Adrenal gland (tissue), 12 donors: ENCODE results near the gene NCCRP1. TPM values are rescaled to one million over a fixed set of nuclear protein-coding genes. Genes with fewer than 3 reads are reported as not detected.

Experiments used
- DNase-seq, 7 donors: peaks; one replicate each; pipeline ENCODE4 v3.0.0-alpha.2; 2019 to 2020
- H3K27ac ChIP-seq, 5 donors: fragments of 200-600 bp; sonication (generic) in 4 of 5; 1 replicate in 3 of 5; 2 replicates in 2 of 5; pipeline versions ENCODE4 v1.5.1 to v1.8.0; 2016 to 2020; ENCODE audit warnings: mild to moderate bottlenecking in 1 of 5
- H3K27me3 ChIP-seq: fragments of 200-600 bp; 2 replicates; pipeline ENCODE4 v1.8.0; 2021
- H3K36me3 ChIP-seq, 2 donors: fragments of 200-600 bp; replicated peaks in 1 of 2; 1 replicate in 1 of 2; 2 replicates in 1 of 2; pipeline versions ENCODE4 v1.5.1 to v1.8.0; 2018 to 2022
- H3K4me1 ChIP-seq, 2 donors: fragments of 200-600 bp; replicated peaks in 1 of 2; 1 replicate in 1 of 2; 2 replicates in 1 of 2; pipeline versions ENCODE4 v1.5.1 to v1.8.0; 2018 to 2021
- H3K4me3 ChIP-seq, 4 donors: fragments of 200-600 bp; sonication (generic) in 3 of 4; one replicate each; pipeline ENCODE4 v1.5.1; 2016 to 2018
- H3K9me3 ChIP-seq, 3 donors: fragments of 200-600 bp; sonication (generic) in 1 of 3; replicated peaks in 1 of 3; 1 replicate in 2 of 3; 2 replicates in 1 of 3; pipeline versions ENCODE4 v1.5.1 to v1.8.0; 2016 to 2021
- CTCF ChIP-seq, 6 experiments: fragments of 450-650 bp in 4 of 6; fragments of 200-600 bp in 2 of 6; sonication (generic) in 1 of 6; IDR thresholded peaks; 1 replicate in 5 of 6; 2 replicates in 1 of 6; pipeline versions ENCODE4 v1.5.1 to v1.8.0; 2016 to 2021; ENCODE audit warnings: antibody characterized with exemption in 6 of 6, mild to moderate bottlenecking in 2 of 6, moderate library complexity in 1 of 6
- POLR2A ChIP-seq, 2 donors: fragments of 450-650 bp; IDR thresholded peaks; one replicate each; pipeline ENCODE4 v1.6.1; 2017; ENCODE audit warnings: antibody characterized with exemption in 2 of 2, mild to moderate bottlenecking in 2 of 2, moderate library complexity in 1 of 2
- WGBS, 4 donors: extraction: QIAGEN DNeasy Blood & Tissue Kit in 2 of 4; methylation state at CpG; one replicate each; pipeline versions ENCODE4 v1.1.5 to v1.1.7; 2013 to 2017; 5-methylcytosine and 5-hydroxymethylcytosine counted together
- intact Hi-C, 2 donors: fragments of 100-400 bp; cut with DNase I; formaldehyde crosslinking; loops; one replicate each; pipeline versions ENCODE4 v1.14.1 to v1.15.0; 2022 to 2023
- polyA plus RNA-seq, 3 donors: library from polyadenylated mRNA; stranded (reverse); fragments of 200-250 nt in 2 of 3; fragments of 350-450 nt in 1 of 3; fragmentation: Illumina TruSeq in 1 of 3; extraction: RNeasy Lipid Tissue Mini Kit (QIAGEN cat#74804) in 1 of 3; gene quantifications; one replicate each; pipeline ENCODE4 v1.2.3, GENCODE V29; 2013 to 2014
- total RNA-seq, 9 donors: library from RNA; depleted of rRNA in 4 of 9; stranded (reverse); fragments of >200 nt in 4 of 9; fragments of 120-200 nt in 1 of 9; fragmentation: NEBNext Ultra II Directional in 1 of 9; extraction: Animal tissue kit (Norgen Biotek cat#: 25700) in 1 of 9; gene quantifications; one replicate each; pipeline versions ENCODE4 v1.1.0 to v1.2.4, GENCODE V29; 2013 to 2023
- donor health status: healthy with polysubstance abuse.
- donor health status: Bipolar disorder and iron deficiency.
- donor health status: DM: yes; HTN: yes; CAD: no.
- donor health status: DM: no; HTN: no; CAD: no.
- donor health status: DM: no; HTN: no; CAD: no.
- donor health status: DM: yes; HTN: yes; CAD: no.

NCCRP1 gene
- total and polyA plus RNA-seq, 12 donors: 0.10 to 0.78 (median 0.11) TPM; not detected in 7

DNA sequence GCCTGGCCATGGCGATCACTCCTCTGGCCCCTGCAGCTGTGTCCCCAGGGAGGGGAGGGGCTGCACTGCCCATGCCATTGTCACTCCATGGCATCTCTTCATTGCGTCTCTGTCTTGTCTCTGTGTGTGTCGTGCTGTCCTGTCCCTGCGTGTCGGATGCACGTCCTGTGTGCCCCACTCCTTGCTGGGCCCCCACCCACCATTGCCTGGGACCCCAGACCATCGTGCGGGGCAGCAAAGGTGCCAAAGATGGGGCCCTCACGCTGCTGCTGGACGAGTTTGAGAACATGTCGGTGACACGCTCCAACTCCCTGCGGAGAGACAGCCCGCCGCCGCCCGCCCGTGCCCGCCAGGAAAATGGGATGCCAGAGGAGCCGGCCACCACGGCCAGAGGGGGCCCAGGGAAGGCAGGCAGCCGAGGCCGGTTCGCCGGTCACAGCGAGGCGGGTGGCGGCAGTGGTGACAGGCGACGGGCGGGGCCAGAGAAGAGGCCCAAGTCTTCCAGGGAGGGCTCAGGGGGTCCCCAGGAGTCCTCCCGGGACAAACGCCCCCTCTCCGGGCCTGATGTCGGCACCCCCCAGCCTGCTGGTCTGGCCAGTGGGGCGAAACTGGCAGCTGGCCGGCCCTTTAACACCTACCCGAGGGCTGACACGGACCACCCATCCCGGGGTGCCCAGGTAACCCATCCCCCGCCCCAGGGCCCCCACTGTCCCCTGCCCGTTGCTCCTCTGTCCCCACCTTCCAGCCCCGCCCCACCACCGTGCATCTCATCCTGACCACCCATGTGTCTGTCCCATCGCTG is 23.9 kb upstream of the NCCRP1 start:
- TF ChIP-seq POLR2A (IDR thresholded peaks at IDR 0.05) (no peak), CTCF (IDR thresholded peaks at IDR 0.05) (no peak)
- 89 to 95% (median 93%) methylated on average over 23 to 45 of the region's 45 CpGs for WGBS, 4 donors
- H3K36me3 ChIP-seq: peaks cover 0 to 35% of the 10 kb centered on the region in 2 donors

DNA sequence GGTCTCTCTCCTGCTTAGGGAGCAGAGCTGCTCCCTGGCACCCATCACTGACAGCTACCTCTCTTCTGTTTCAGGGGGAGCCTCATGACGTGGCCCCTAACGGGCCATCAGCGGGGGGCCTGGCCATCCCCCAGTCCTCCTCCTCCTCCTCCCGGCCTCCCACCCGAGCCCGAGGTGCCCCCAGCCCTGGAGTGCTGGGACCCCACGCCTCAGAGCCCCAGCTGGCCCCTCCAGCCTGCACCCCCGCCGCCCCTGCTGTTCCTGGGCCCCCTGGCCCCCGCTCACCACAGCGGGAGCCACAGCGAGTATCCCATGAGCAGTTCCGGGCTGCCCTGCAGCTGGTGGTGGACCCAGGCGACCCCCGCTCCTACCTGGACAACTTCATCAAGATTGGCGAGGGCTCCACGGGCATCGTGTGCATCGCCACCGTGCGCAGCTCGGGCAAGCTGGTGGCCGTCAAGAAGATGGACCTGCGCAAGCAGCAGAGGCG is 23.2 kb upstream of the NCCRP1 start:
- H3K27me3 ChIP-seq: no peaks in the 10 kb centered on the region
- intact Hi-C loops: no loop called here
- no peak for TF ChIP-seq CTCF (IDR thresholded peaks at IDR 0.05)
- no peak for TF ChIP-seq POLR2A (IDR thresholded peaks at IDR 0.05)
- H3K4me3 ChIP-seq: no peak overlapping the region
- DNase-seq: no peak
- H3K27ac ChIP-seq: no peak overlapping the region
- WGBS, 4 donors: 95 to 97% (median 96%) methylated on average over 14 to 25 of the region's 25 CpGs
- H3K36me3 ChIP-seq: peaks cover 0 to 41% of the 10 kb centered on the region in 2 donors
- no peaks in the 10 kb centered on the region for H3K9me3 ChIP-seq
- no peaks in the 10 kb centered on the region for H3K4me1 ChIP-seq

More for the DNA sequence above, 23.9 kb upstream of the NCCRP1 start:
- intact Hi-C loops: no loop called here
- no peaks in the 10 kb centered on the region for H3K27me3 ChIP-seq
- no peak overlapping the region for H3K27ac ChIP-seq
- H3K4me3 ChIP-seq: no peak overlapping the region
- H3K9me3 ChIP-seq: no peaks in the 10 kb centered on the region
- no peak for DNase-seq
- H3K4me1 ChIP-seq: no peaks in the 10 kb centered on the region

DNA sequence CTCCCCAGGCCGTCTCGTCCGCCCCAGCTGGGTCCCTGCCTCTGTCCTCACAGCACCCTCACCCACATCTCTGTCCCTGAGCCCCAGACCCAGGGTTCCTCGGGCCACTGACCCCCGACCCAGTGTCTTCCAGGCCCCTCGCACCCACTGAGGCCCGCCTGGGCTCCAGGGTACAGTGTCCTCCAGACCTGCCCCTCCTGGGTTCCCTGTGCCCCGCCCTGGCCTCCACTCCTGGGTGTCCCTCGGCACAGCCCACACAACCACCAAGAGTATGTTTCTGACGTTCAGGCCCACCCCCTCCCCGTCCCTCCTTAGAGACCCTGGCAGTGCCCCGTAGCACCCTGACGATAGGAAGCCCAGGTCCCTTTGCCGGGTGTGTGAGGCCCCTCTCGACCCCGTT is 22.6 kb upstream of the NCCRP1 start:
- no peak overlapping the region for H3K27ac ChIP-seq
- no peak overlapping the region for H3K4me3 ChIP-seq
- H3K9me3 ChIP-seq: no peaks in the 10 kb centered on the region
- H3K27me3 ChIP-seq: no peaks in the 10 kb centered on the region
- no peak for TF ChIP-seq CTCF (IDR thresholded peaks at IDR 0.05)
- WGBS, 4 donors: 85 to 90% (median 88%) methylated on average over 14 to 16 of the region's 16 CpGs
- no peaks in the 10 kb centered on the region for H3K4me1 ChIP-seq
- peaks cover 0 to 43% of the 10 kb centered on the region in 2 donors for H3K36me3 ChIP-seq
- intact Hi-C loops: no loop called here
- no peak for DNase-seq

DNA sequence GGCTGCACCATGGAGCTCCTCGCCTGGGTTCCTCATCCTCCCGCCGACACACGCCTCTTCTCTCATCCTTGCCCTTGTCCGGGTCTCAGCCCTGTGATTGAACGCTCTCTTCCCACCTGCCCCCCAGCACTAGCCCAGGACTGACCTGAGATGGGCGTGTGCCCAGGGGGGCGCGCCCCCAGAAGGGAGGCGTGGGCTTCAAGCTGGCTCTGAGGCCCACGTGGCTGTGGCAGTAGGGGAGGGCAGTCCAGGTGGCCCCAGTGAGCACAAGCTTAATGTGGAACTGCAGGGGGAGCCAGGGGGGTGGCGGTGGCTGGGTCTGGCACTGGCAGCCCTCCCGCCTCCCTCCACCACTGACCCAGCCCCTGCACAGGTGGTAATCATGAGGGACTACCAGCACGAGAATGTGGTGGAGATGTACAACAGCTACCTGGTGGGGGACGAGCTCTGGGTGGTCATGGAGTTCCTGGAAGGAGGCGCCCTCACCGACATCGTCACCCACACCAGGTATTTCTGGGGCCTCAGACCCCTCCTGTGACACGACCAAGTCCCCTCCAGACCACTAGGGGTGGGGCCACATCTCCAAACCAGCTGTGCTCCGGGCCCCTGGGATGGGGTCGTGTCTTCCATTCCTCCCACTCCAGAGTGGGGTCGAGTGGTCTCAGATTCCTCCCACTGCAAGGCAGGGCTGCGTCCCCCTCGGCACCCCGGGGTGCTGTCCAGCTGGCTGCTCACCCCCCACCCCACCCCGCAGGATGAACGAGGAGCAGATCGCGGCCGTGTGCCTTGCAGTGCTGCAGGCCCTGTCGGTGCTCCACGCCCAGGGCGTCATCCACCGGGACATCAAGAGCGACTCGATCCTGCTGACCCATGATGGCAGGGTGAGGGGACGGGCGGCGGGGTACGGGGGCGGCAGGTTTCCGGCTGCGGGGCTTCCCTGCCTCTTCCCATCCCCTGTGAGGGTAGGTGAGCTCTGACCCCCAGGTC is 21.9 kb upstream of the NCCRP1 start:
- Histone ChIP-seq H3K4me3 (no peak overlapping the region), H3K4me1 (no peaks in the 10 kb centered on the region), H3K36me3 (peaks cover 0 to 44% of the 10 kb centered on the region in 2 donors), H3K9me3 (no peaks in the 10 kb centered on the region), H3K27ac (no peak overlapping the region), H3K27me3 (no peaks in the 10 kb centered on the region)
- 83 to 92% (median 89%) methylated on average over 16 to 43 of the region's 43 CpGs for WGBS, 4 donors
- no peak for DNase-seq
- TF ChIP-seq CTCF (IDR thresholded peaks at IDR 0.05): no peak
- TF ChIP-seq POLR2A (IDR thresholded peaks at IDR 0.05): no peak
- intact Hi-C loops: no loop called here
